ENCODE data around the gene RHOD. TPM values are rescaled to one million over a fixed set of nuclear protein-coding genes. Genes with fewer than 3 reads are reported as not detected.

The RHOD gene, protein sequence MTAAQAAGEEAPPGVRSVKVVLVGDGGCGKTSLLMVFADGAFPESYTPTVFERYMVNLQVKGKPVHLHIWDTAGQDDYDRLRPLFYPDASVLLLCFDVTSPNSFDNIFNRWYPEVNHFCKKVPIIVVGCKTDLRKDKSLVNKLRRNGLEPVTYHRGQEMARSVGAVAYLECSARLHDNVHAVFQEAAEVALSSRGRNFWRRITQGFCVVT
- total RNA-seq: 10 to 100 TPM in 1 of 2 donors, 1 to 10 TPM in 1; 7.3 to 17.5 TPM
- polyA plus RNA-seq: 10 to 100 TPM; 15.4 to 39.3 TPM
- long read RNA-seq, donor 1, transcript RHOD-201 (5 exons, 1,129 nt): major isoform, 7 of 8 reads
- long read RNA-seq, donor 1, partial matches to known transcripts: 0 of 8 reads
- long read RNA-seq, donor 1, other reads (novel, unspliced or antisense): 0 of 8 reads
- long read RNA-seq, donor 2, partial matches to known transcripts: 0 of 2 reads
- long read RNA-seq, donor 2, other reads (novel, unspliced or antisense): 0 of 2 reads
- long read RNA-seq, donor 3, partial matches to known transcripts: 0 of 5 reads
- long read RNA-seq, donor 3, other reads (novel, unspliced or antisense): 0 of 5 reads
- long read RNA-seq, donor 4, partial matches to known transcripts: 0 of 2 reads
- long read RNA-seq, donor 4, other reads (novel, unspliced or antisense): 0 of 2 reads
- long read RNA-seq, donor 5, transcript RHOD-201 (5 exons, 1,129 nt): major isoform, 6 of 6 reads
- long read RNA-seq, donor 5, partial matches to known transcripts: 0 of 6 reads
- long read RNA-seq, donor 5, other reads (novel, unspliced or antisense): 0 of 6 reads

DNA sequence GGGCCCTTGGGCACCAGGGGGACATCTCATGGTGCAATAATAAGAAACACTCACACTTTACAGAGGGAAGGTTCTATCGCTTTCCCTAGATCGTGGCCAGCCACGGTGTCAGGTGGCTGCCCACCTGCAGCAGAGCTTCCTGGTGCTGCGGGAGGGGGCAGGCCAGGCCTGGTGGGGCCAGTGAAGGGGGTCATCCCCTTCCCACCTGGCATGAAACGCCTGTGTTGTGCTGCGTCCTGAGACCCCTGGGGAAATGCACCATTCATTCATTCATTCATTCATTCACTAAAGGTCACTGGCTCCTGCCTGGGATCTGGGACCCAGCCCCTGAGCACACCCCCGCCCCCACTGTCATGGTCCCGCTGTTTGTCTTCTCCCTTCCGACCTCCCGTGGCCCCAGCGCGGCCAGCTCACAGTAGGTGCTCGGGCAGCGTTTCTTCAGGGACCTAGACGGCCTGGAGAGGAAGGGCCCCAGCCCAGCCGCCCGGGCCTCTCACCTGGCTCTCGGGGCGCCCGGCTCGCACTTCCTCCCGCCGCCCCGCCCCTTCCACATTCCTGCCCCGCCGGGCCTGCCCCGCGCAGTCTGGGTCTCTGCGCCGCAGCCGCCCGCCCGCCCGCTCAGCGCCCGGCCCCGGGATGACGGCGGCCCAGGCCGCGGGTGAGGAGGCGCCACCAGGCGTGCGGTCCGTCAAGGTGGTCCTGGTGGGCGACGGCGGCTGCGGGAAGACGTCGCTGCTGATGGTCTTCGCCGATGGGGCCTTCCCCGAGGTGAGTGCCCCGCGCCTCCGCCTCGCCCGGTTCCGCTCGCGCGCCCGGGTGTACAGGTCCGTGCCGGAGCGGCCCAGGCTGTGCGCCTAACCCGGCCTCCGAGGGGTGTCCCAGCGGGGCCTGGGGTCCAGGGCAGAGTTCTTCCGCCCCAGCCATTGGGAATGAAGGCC is at the start of gene RHOD:
Gene RHOD (plus strand): TSS at position 581 of the 938 bp plus-strand sequence. CDS start 56 bp downstream, at position 637.
- peak; percentile 79 for ATAC-seq (ENCODE audit: insufficient read depth, low FRiP score)

DNA sequence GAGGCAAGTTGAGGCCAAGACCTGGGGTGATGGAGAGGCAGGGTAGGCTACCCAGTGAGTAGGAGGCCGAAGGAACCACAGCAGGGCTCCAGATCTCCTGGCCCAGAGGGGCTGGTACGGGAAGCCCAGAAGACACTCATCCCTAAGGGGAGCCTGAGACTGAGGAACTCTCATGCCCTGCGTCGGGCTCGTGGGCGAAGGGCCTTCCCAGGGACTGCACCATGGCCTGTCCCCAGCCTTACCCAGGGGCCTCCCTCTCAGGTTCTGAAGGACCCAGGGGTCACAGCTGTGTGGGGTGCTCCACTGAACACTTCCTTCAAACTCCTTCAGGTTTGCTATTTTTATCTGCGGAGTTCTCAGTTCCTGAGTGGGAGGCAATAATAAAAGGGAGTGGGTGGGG is 49.5 kb upstream of the RHOD start:
- ATAC-seq (ENCODE audit: insufficient read depth, low FRiP score) (no peak), DNase-seq (no peak)
- Histone ChIP-seq H3K4me3 (no peak overlapping the region), H3K27me3 (ENCODE audit: control insufficient read depth in 3 of 3, insufficient read depth in 3 of 3, low read length in 2 of 3) (no peaks in the 10 kb centered on the region), H3K9me3 (ENCODE audit: control insufficient read depth in 4 of 4, insufficient read depth in 3 of 4, low read length in 3 of 4) (no peaks in the 10 kb centered on the region), H3K27ac (ENCODE audit: low read depth in 1 of 2, low read length in 1 of 2) (no peak overlapping the region), H3K9ac (ENCODE audit: insufficient read depth in 1 of 2, low read length in 2 of 2) (no peak overlapping the region), H3K4me1 (ENCODE audit: control insufficient read depth in 5 of 5, insufficient read depth in 5 of 5, low read length in 5 of 5) (no peaks in the 10 kb centered on the region), H3K36me3 (ENCODE audit: control insufficient read depth in 4 of 4, insufficient read depth in 4 of 4, low read length in 4 of 4) (no peaks in the 10 kb centered on the region)
- TF ChIP-seq CTCF (IDR thresholded peaks at IDR 0.05; ENCODE audit: control extremely low read depth, extremely low read depth): no peak
- 96 to 97% methylated on average over 7 of the region's 7 CpGs for WGBS, 2 donors

More for the DNA sequence above, at the start of gene RHOD:
- Histone ChIP-seq H3K27ac (ENCODE audit: low read depth in 1 of 2, low read length in 1 of 2) (peak within 1 kb of the TSS; percentile 37 to 86), H3K9me3 (ENCODE audit: control insufficient read depth in 4 of 4, insufficient read depth in 3 of 4, low read length in 3 of 4) (no peaks in the 10 kb centered on the region), H3K27me3 (ENCODE audit: control insufficient read depth in 3 of 3, insufficient read depth in 3 of 3, low read length in 2 of 3) (no peaks in the 10 kb centered on the region), H3K4me1 (ENCODE audit: control insufficient read depth in 5 of 5, insufficient read depth in 5 of 5, low read length in 5 of 5) (peaks cover 0 to 31% (median 7%) of the 10 kb centered on the region in 5 donors), H3K36me3 (ENCODE audit: control insufficient read depth in 4 of 4, insufficient read depth in 4 of 4, low read length in 4 of 4) (no peaks in the 10 kb centered on the region), H3K9ac (ENCODE audit: insufficient read depth in 1 of 2, low read length in 2 of 2) (peak within 1 kb of the TSS; percentile 28 to 55), H3K4me3 (peak within 1 kb of the TSS; percentile 59)
- TF ChIP-seq CTCF (IDR thresholded peaks at IDR 0.05; ENCODE audit: control extremely low read depth, extremely low read depth): no peak
- 4 to 8% methylated on average over 46 to 72 of the region's 72 CpGs for WGBS, 2 donors
- DNase-seq: peak; percentile 52 to 69 (median 64)

- H3K4me3 ChIP-seq: no peak overlapping the region
- DNase-seq: no peak
- H3K27me3 ChIP-seq (ENCODE audit: control insufficient read depth in 3 of 3, insufficient read depth in 3 of 3, low read length in 2 of 3): no peaks in the 10 kb centered on the region
- H3K4me1 ChIP-seq (ENCODE audit: control insufficient read depth in 5 of 5, insufficient read depth in 5 of 5, low read length in 5 of 5): no peaks in the 10 kb centered on the region
- H3K36me3 ChIP-seq (ENCODE audit: control insufficient read depth in 4 of 4, insufficient read depth in 4 of 4, low read length in 4 of 4): no peaks in the 10 kb centered on the region
- no peak overlapping the region for H3K27ac ChIP-seq (ENCODE audit: low read depth in 1 of 2, low read length in 1 of 2)
- 81 to 94% methylated on average over 7 of the region's 7 CpGs for WGBS, 2 donors
- no peaks in the 10 kb centered on the region for H3K9me3 ChIP-seq (ENCODE audit: control insufficient read depth in 4 of 4, insufficient read depth in 3 of 4, low read length in 3 of 4)
- no peak overlapping the region for H3K9ac ChIP-seq (ENCODE audit: insufficient read depth in 1 of 2, low read length in 2 of 2)
- ATAC-seq (ENCODE audit: insufficient read depth, low FRiP score): no peak
- TF ChIP-seq CTCF (IDR thresholded peaks at IDR 0.05; ENCODE audit: control extremely low read depth, extremely low read depth): no peak
Observed at GRCh38 chr11:67010296-67010905, 46.2 kb upstream of the RHOD start.
